ENCODE data around the gene GPR141.

- TF ChIP-seq, protein P1, sequence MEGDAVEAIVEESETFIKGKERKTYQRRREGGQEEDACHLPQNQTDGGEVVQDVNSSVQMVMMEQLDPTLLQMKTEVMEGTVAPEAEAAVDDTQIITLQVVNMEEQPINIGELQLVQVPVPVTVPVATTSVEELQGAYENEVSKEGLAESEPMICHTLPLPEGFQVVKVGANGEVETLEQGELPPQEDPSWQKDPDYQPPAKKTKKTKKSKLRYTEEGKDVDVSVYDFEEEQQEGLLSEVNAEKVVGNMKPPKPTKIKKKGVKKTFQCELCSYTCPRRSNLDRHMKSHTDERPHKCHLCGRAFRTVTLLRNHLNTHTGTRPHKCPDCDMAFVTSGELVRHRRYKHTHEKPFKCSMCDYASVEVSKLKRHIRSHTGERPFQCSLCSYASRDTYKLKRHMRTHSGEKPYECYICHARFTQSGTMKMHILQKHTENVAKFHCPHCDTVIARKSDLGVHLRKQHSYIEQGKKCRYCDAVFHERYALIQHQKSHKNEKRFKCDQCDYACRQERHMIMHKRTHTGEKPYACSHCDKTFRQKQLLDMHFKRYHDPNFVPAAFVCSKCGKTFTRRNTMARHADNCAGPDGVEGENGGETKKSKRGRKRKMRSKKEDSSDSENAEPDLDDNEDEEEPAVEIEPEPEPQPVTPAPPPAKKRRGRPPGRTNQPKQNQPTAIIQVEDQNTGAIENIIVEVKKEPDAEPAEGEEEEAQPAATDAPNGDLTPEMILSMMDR (IDR thresholded peaks at IDR 0.05): no peak
- no peak for TF ChIP-seq POLR2A (IDR thresholded peaks at IDR 0.05)
These were observed 86.2 kb downstream of the GPR141 start for GRCh38 chr7:37769726-37770125.
